ENCODE data around the gene UCHL5. TPM values are rescaled to one million over a fixed set of nuclear protein-coding genes. Genes with fewer than 3 reads are reported as not detected.

Gene UCHL5
- total and polyA plus RNA-seq, 2 of the 13 experiments (the other 11 are each of a cell fraction or from before 2014, with no cell fraction given): 18.2 to 44.1 TPM

DNA sequence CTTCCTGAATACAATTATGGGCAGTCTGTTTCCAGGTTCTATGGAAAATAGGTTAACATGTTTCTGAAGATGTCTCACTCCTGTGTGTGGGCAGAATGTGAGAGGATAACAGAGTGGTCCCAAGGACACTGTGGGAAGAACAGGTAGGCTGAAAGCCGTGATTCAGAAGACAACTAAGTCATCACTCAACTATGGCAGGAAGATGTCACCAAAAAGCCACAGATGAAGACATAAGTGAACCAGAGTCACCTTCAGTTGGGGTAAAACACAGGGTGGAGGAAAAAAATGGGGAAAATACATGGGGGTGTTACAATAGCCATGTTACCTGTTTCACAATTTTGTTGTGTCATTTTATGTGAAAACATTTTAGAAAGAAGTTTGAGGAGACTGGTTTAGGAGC is 75.1 kb downstream of the UCHL5 start:
- Histone ChIP-seq H3K4me1 (ENCODE audit: insufficient read depth, low read length) (no peaks in the 10 kb centered on the region), H3K27me3 (ENCODE audit: control insufficient read depth in 1 of 2, insufficient read depth in 2 of 2, low read length in 2 of 2) (no peaks in the 10 kb centered on the region), H3K4me3 (replicated peaks in 1 of 3; ENCODE audit: insufficient read depth in 1 of 3, low read depth in 2 of 3, low read length in 3 of 3) (no peak overlapping the region), H2AFZ (ENCODE audit: low read length) (no peak overlapping the region), H3K9me3 (ENCODE audit: low read length) (no peaks in the 10 kb centered on the region), H3K4me2 (ENCODE audit: low read depth, low read length) (no peak overlapping the region), H4K20me1 (ENCODE audit: insufficient read depth, low read length) (no peaks in the 10 kb centered on the region), H3K79me2 (ENCODE audit: insufficient read depth, low read length) (no peaks in the 10 kb centered on the region), H3K36me3 (replicated peaks in 1 of 2; ENCODE audit: control insufficient read depth in 1 of 2, insufficient read depth in 2 of 2, low read length in 2 of 2) (no peaks in the 10 kb centered on the region), H3K27ac (ENCODE audit: extremely low read length, insufficient read depth, low read length) (no peak overlapping the region), H3K9ac (ENCODE audit: insufficient read depth, low read depth, low read length) (no peak overlapping the region)
- no peak for DNase-seq (ENCODE audit: low spot score)
- WGBS (ENCODE audit: low lambda C conversion rate): 91% methylated on average over 1 of the region's 1 CpG
- intact Hi-C loops (cut with micrococcal nuclease; ENCODE audit: unreplicated experiment): no loop called here
- no peak for TF ChIP-seq BRCA1 (CRISPR knock-in tag; IDR thresholded peaks at IDR 0.05)
- TF ChIP-seq PAX8 (CRISPR knock-in tag; IDR thresholded peaks at IDR 0.05; ENCODE audit: borderline replicate concordance): no peak
- TF ChIP-seq ZNF619 (CRISPR knock-in tag; IDR thresholded peaks at IDR 0.05): no peak
- TF ChIP-seq, protein P1, sequence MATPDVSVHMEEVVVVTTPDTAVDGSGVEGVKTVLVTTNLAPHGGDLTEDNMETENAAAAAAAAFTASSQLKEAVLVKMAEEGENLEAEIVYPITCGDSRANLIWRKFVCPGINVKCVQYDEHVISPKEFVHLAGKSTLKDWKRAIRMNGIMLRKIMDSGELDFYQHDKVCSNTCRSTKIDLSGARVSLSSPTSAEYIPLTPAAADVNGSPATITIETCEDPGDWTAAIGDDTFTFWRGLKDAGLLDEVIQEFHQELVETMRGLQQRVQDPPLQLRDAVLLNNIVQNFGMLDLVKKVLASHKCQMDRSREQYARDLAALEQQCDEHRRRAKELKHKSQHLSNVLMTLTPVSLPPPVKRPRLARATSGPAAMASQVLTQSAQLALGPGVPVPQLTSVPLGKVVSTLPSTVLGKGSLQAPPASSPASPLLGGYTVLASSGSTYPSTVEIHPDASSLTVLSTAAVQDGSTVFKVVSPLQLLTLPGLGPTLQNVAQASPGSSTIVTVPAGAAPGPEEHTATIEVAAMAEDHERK (CRISPR knock-in tag; IDR thresholded peaks at IDR 0.05; ENCODE audit: low read depth): no peak
- no peak for TF ChIP-seq SP2 (CRISPR knock-in tag; IDR thresholded peaks at IDR 0.05)
- BruUV-seq (replicated peaks): no TSS peak
- ChIA-PET CTCF (ENCODE audit: low intra/inter-chr PET ratio, low total read pairs) (no interaction called here), POLR2A (no interaction called here)
- in situ Hi-C loops (cut with HindIII; ENCODE audit: extremely low pct_ligation_motif_present, low pct_unique_long_range_greater_than_20kb): no loop called here
- no peak for FAIRE-seq
- ATAC-seq: no peak

DNA sequence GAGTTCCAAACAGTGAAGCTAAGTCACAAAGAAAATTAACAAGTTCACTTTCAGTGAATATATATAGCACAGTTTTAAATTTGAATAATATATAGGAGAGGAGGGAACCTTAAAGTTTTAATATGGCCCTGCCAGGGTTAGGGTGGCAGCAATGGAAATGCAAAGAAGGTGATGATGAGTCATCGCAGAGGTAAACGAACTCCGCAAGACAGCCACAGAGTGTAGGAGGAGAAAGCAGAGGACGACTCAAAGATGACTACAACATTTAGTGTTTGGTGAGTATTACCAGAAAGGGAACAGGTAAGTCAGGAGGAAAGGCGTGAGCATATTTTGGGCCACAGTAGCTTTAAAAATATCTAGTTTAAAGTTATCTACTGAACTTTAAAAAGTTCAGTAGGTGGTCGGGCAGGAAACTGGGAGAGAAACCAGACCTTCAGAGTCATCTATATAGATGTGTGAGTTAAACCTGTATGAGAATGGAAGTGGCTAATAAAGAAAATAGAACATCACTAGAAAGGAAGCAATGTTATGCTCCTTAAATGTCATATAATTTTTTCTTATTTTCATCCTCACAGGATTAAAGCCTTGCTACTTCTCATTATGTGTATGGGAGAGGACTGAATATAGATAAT is 75.7 kb downstream of the UCHL5 start:
- TF ChIP-seq FOSL2 (CRISPR knock-in tag; IDR thresholded peaks at IDR 0.05) (peak; percentile 34), NCOA1 (CRISPR knock-in tag; IDR thresholded peaks at IDR 0.05) (no peak)
- CTCF ChIA-PET (ENCODE audit: low intra/inter-chr PET ratio, low total read pairs): no interaction called here
- no peak for ATAC-seq

More for the DNA sequence above, 75.7 kb downstream of the UCHL5 start:
- Histone ChIP-seq H3K4me3 (replicated peaks in 1 of 3; ENCODE audit: insufficient read depth in 1 of 3, low read depth in 2 of 3, low read length in 3 of 3) (no peak overlapping the region), H3K9me3 (ENCODE audit: low read length) (no peaks in the 10 kb centered on the region), H4K20me1 (ENCODE audit: insufficient read depth, low read length) (no peaks in the 10 kb centered on the region), H3K4me2 (ENCODE audit: low read depth, low read length) (no peak overlapping the region), H3K36me3 (replicated peaks in 1 of 2; ENCODE audit: control insufficient read depth in 1 of 2, insufficient read depth in 2 of 2, low read length in 2 of 2) (no peaks in the 10 kb centered on the region), H2AFZ (ENCODE audit: low read length) (no peak overlapping the region), H3K9ac (ENCODE audit: insufficient read depth, low read depth, low read length) (no peak overlapping the region), H3K27me3 (ENCODE audit: control insufficient read depth in 1 of 2, insufficient read depth in 2 of 2, low read length in 2 of 2) (no peaks in the 10 kb centered on the region), H3K79me2 (ENCODE audit: insufficient read depth, low read length) (no peaks in the 10 kb centered on the region), H3K4me1 (ENCODE audit: insufficient read depth, low read length) (no peaks in the 10 kb centered on the region), H3K27ac (ENCODE audit: extremely low read length, insufficient read depth, low read length) (no peak overlapping the region)
- POLR2A ChIA-PET: no interaction called here
- intact Hi-C loops (cut with micrococcal nuclease; ENCODE audit: unreplicated experiment) (no loop called here), in situ Hi-C loops (cut with HindIII; ENCODE audit: extremely low pct_ligation_motif_present, low pct_unique_long_range_greater_than_20kb) (no loop called here)
- DNase-seq (ENCODE audit: low spot score) (no peak), FAIRE-seq (no peak)
- 76% methylated on average over 6 of the region's 6 CpGs for WGBS (ENCODE audit: low lambda C conversion rate)
- no TSS peak for BruUV-seq (replicated peaks)

All from HepG2 (cell line).